HepG2 (cell line): ENCODE measurements around the gene OSBPL2. TPM values are rescaled to one million over a fixed set of nuclear protein-coding genes. Genes with fewer than 3 reads are reported as not detected.

Experiments
- DZIP1 ChIP-seq: sonication (generic); formaldehyde crosslinking; IDR thresholded peaks from 2 replicates; pipeline ENCODE4 v1.5.0; 2020; ENCODE audit warnings: mild to moderate bottlenecking, missing genetic modification reagents
- GABPB1 ChIP-seq: IDR thresholded peaks from 2 replicates; pipeline ENCODE4 v1.6.1; 2016; ENCODE audit warnings: mild to moderate bottlenecking, missing genetic modification reagents, moderate library complexity, missing compliant biosample characterization
- IKZF5 ChIP-seq: IDR thresholded peaks from 2 replicates; pipeline ENCODE4 v1.6.1; 2018; ENCODE audit warnings: missing genetic modification reagents, mild to moderate bottlenecking, missing compliant biosample characterization
- KLF9 ChIP-seq: IDR thresholded peaks from 2 replicates; pipeline ENCODE4 v1.6.1; 2016; ENCODE audit warnings: low read depth
- LCORL ChIP-seq, 2 experiments: fragments of 450-650 bp in 1 of 2; sonication (generic) in 1 of 2; formaldehyde crosslinking in 1 of 2; IDR thresholded peaks; 2 replicates each; pipeline versions ENCODE4 v1.5.0 to v1.6.1; 2017 to 2020; ENCODE audit warnings: antibody characterized with exemption in 1 of 2, missing genetic modification reagents in 1 of 2
- PATZ1 ChIP-seq: sonication (generic); formaldehyde crosslinking; IDR thresholded peaks from 2 replicates; pipeline ENCODE4 v1.4.0; 2020; ENCODE audit warnings: missing genetic modification reagents
- SMARCC2 ChIP-seq: fragments of 450-650 bp; IDR thresholded peaks from 2 replicates; pipeline ENCODE4 v1.6.1; 2017; ENCODE audit warnings: antibody characterized with exemption, mild to moderate bottlenecking
- SSRP1 ChIP-seq: IDR thresholded peaks from 2 replicates; pipeline ENCODE4 v1.6.1; 2016; ENCODE audit warnings: control low read depth
- THRA ChIP-seq: sonication (generic); formaldehyde crosslinking; IDR thresholded peaks from 2 replicates; pipeline ENCODE4 v1.4.0; 2020; ENCODE audit warnings: missing genetic modification reagents, borderline replicate concordance
- WIZ ChIP-seq: sonication (generic); formaldehyde crosslinking; IDR thresholded peaks from 2 replicates; pipeline ENCODE4 v1.5.1; 2020; ENCODE audit warnings: mild to moderate bottlenecking, missing genetic modification reagents
- ZNF20 ChIP-seq: sonication (generic); formaldehyde crosslinking; IDR thresholded peaks from 2 replicates; pipeline ENCODE4 v1.4.0; 2020; ENCODE audit warnings: mild to moderate bottlenecking, moderate library complexity, missing genetic modification reagents
- ZNF281 ChIP-seq: sonication (generic); formaldehyde crosslinking; IDR thresholded peaks from 2 replicates; pipeline ENCODE4 v1.4.0; 2020; ENCODE audit warnings: missing genetic modification reagents, borderline replicate concordance
- ZNF556 ChIP-seq: sonication (generic); formaldehyde crosslinking; IDR thresholded peaks from 2 replicates; pipeline ENCODE4 v1.4.0; 2020; ENCODE audit warnings: mild to moderate bottlenecking, missing genetic modification reagents, borderline replicate concordance
- polyA plus RNA-seq, 8 experiments: library from polyadenylated mRNA; depleted of rRNA in 3 of 8; stranded (reverse) in 7 of 8; unstranded in 1 of 8; fragments of >200 nt; fragmentation: Illumina TruSeq in 4 of 8; extraction: Trizol in 4 of 8; gene quantifications; 2 replicates each; pipeline versions ENCODE4 v1.2.1 to v1.2.3, GENCODE V29; 2011 to 2016; ENCODE audit warnings: low read depth in 4 of 8, missing spikeins in 1 of 8, mixed read lengths in 1 of 8; ENCODE audit not compliant: insufficient read depth in 1 of 8
- total RNA-seq, 5 experiments: library from RNA; depleted of rRNA; stranded (reverse); fragments of >200 nt; fragmentation: Illumina TruSeq; extraction: Trizol; gene quantifications; 2 replicates each; pipeline ENCODE4 v1.2.3, GENCODE V29; 2016; ENCODE audit warnings: low read depth in 1 of 5

The OSBPL2 gene
- total and polyA plus RNA-seq, 2 of the 13 experiments (the other 11 are each of a cell fraction or from before 2014, with no cell fraction given): 18.5 to 37.4 TPM

- TF ChIP-seq PATZ1 (CRISPR knock-in tag): peak; percentile 12
- peak; percentile 81; the same call in 1 of the 2 replicates for TF ChIP-seq ZNF556 (CRISPR knock-in tag)
- 0 out of 2 replicates have a peak, but pooled peaks have one; percentile 7 for TF ChIP-seq SSRP1 (CRISPR knock-in tag)
- no peak for TF ChIP-seq IKZF5 (CRISPR knock-in tag)
- TF ChIP-seq KLF9 (CRISPR knock-in tag): peak; percentile 73; the same call in 1 of the 2 replicates
- TF ChIP-seq ZNF281 (CRISPR knock-in tag): no peak; the same call in 1 of the 2 replicates
- peak; percentile 65; the same call in 1 of the 2 replicates for TF ChIP-seq THRA (CRISPR knock-in tag)
- no peak for TF ChIP-seq ZNF20
- no peak for TF ChIP-seq SMARCC2
- TF ChIP-seq DZIP1: 0 out of 2 replicates have a peak, but pooled peaks have one; percentile 55
- peak; percentile 70; the same call in 1 of the 2 replicates for TF ChIP-seq GABPB1 (CRISPR knock-in tag)
- TF ChIP-seq LCORL (IDR thresholded peaks at IDR 0.05): no peak
- 0 out of 2 replicates have a peak, but pooled peaks have one; percentile 32 for TF ChIP-seq LCORL (CRISPR knock-in tag; IDR thresholded peaks at IDR 0.05)
- TF ChIP-seq WIZ: no peak
These were observed 65.3 kb downstream of the OSBPL2 start (continued) for GRCh38 chr20:62303340-62304226.
